HG03060 (cell line): ENCODE measurements around the gene SERINC5.
"Not testable (repeated sequence)": the region's sequence is repeated elsewhere in the genome, so short reads cannot be mapped to it uniquely, and the experiment has no call there.

Experiments used
- ATAC-seq: cut with Tn5 transposase; IDR thresholded peaks from one replicate; pipeline ENCODE4 v1.9.1; 2021; ENCODE audit warnings: low read depth, moderate number of reproducible peaks; ENCODE audit not compliant: unreplicated experiment

Gene SERINC5

GRCh38 chr5:80255811-80256712 is at the start of gene SERINC5:
SERINC5 (minus strand) TSS chr5:80256048; CDS start chr5:80255922, 126 bp downstream.
- ATAC-seq: no peak

- no peak for ATAC-seq
Measured at GRCh38 chr5:80302636-80303035, 46.8 kb upstream of the SERINC5 start.

GRCh38 chr5:80301342-80301741 is 45.5 kb upstream of the SERINC5 start:
- ATAC-seq: not testable (repeated sequence)

- ATAC-seq: not testable (repeated sequence)
Measured at GRCh38 chr5:80300796-80301195, 44.9 kb upstream of the SERINC5 start.

- ATAC-seq: no peak
Measured at GRCh38 chr5:80300125-80300524, 44.3 kb upstream of the SERINC5 start.

- no peak for ATAC-seq
Measured at GRCh38 chr5:80299601-80300000, 43.8 kb upstream of the SERINC5 start.

- ATAC-seq: no peak
Measured at GRCh38 chr5:80296121-80296520, 40.3 kb upstream of the SERINC5 start.

GRCh38 chr5:80291761-80292160 is 35.9 kb upstream of the SERINC5 start:
- ATAC-seq: no peak

GRCh38 chr5:80289320-80289719 is 33.5 kb upstream of the SERINC5 start:
- ATAC-seq: no peak

- no peak for ATAC-seq
Measured at GRCh38 chr5:80288177-80288576, 32.3 kb upstream of the SERINC5 start.

GRCh38 chr5:80284720-80285119 is 28.9 kb upstream of the SERINC5 start:
- no peak for ATAC-seq

GRCh38 chr5:80283360-80283759 is 27.5 kb upstream of the SERINC5 start:
- no peak for ATAC-seq

GRCh38 chr5:80282054-80282453 is 26.2 kb upstream of the SERINC5 start:
- no peak for ATAC-seq

- no peak for ATAC-seq
Measured at GRCh38 chr5:80277191-80277590, 21.3 kb upstream of the SERINC5 start.

- ATAC-seq: no peak
Measured at GRCh38 chr5:80276186-80276585, 20.3 kb upstream of the SERINC5 start.

GRCh38 chr5:80275347-80275746 is 19.5 kb upstream of the SERINC5 start:
- ATAC-seq: no peak

GRCh38 chr5:80270543-80270942 is 14.7 kb upstream of the SERINC5 start:
- not testable (repeated sequence) for ATAC-seq

GRCh38 chr5:80269991-80270438 is 14.2 kb upstream of the SERINC5 start:
- ATAC-seq: no peak

GRCh38 chr5:80268916-80269315 is 13.1 kb upstream of the SERINC5 start:
- no peak for ATAC-seq

- no peak for ATAC-seq
Measured at GRCh38 chr5:80266566-80266965, 10.7 kb upstream of the SERINC5 start.

GRCh38 chr5:80260461-80260860 is 4.6 kb upstream of the SERINC5 start:
- ATAC-seq: no peak

- no peak for ATAC-seq
Measured at GRCh38 chr5:80259511-80260203, 3.8 kb upstream of the SERINC5 start.
